WTC11 (cell line): ENCODE data around the gene SPPL2B.

Experiments
- ATF3 ChIP-seq: sonication (generic); formaldehyde crosslinking; conservative IDR thresholded peaks from 2 replicates; pipeline ENCODE4 v1.8.1; 2022; ENCODE audit warnings: mild to moderate bottlenecking, missing genetic modification reagents
- E2F1 ChIP-seq: sonication (generic); formaldehyde crosslinking; IDR thresholded peaks from 2 replicates; pipeline ENCODE4 v1.8.0; 2022; ENCODE audit warnings: mild to moderate bottlenecking, missing genetic modification reagents
- NFYB ChIP-seq: sonication (generic); formaldehyde crosslinking; conservative IDR thresholded peaks from 2 replicates; pipeline ENCODE4 v1.8.0; 2022; ENCODE audit warnings: low read depth, missing genetic modification reagents
- NR1H2 ChIP-seq: sonication (generic); formaldehyde crosslinking; IDR thresholded peaks from 2 replicates; pipeline ENCODE4 v1.9.0; 2021; ENCODE audit warnings: mild to moderate bottlenecking, moderate library complexity, missing genetic modification reagents
- NR3C1 ChIP-seq: sonication (generic); formaldehyde crosslinking; conservative IDR thresholded peaks from 2 replicates; pipeline ENCODE4 v1.8.1; 2023; ENCODE audit warnings: low read depth, mild to moderate bottlenecking, missing genetic modification reagents
- SOX15 ChIP-seq: fragments of 250-450 bp; sonication (Bioruptor Pico); IDR thresholded peaks from 2 replicates; pipeline ENCODE4 v1.9.0; 2021; ENCODE audit warnings: mild to moderate bottlenecking
- ZNF416 ChIP-seq: fragments of 250-450 bp; sonication (Bioruptor Pico); IDR thresholded peaks from 2 replicates; pipeline ENCODE4 v1.9.0; 2021; ENCODE audit warnings: mild to moderate bottlenecking, inconsistent platforms
- TF ChIP-seq, protein P1 (sequence below): fragments of 200-600 bp; IDR thresholded peaks from 2 replicates; pipeline ENCODE4 v1.8.0; 2022; ENCODE audit warnings: antibody characterized with exemption
- TF ChIP-seq, protein P2 (sequence below): sonication (generic); formaldehyde crosslinking; IDR thresholded peaks from 2 replicates; pipeline ENCODE4 v1.8.1; 2022; ENCODE audit warnings: low read depth, missing genetic modification reagents, borderline replicate concordance
- TF ChIP-seq, protein P3 (sequence below): sonication (generic); formaldehyde crosslinking; IDR thresholded peaks from 2 replicates; pipeline ENCODE4 v1.8.1; 2022; ENCODE audit warnings: low read depth, mild to moderate bottlenecking, moderate library complexity, missing genetic modification reagents, borderline replicate concordance

DNA sequence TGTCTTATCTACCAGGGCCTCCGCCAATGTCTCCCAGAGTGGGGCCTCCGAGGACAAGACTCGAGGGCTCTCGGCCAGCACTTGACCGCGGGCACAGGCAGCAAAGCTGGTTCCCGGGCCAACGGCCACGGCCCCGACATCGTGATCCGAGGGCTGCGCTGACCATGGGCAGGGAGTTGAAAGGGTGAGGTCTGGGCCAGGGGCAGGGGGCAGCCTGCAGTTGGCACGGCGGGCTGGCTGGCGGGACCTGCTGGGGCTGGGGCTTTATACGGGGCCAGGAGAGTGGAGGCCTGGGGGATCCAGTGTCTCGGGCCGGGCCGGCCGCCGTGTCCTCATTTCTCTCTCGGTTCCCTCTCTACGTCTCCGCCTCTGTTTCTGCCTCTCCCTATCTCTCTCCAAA is 10.7 kb upstream of the SPPL2B start:
- TF ChIP-seq, protein P1, sequence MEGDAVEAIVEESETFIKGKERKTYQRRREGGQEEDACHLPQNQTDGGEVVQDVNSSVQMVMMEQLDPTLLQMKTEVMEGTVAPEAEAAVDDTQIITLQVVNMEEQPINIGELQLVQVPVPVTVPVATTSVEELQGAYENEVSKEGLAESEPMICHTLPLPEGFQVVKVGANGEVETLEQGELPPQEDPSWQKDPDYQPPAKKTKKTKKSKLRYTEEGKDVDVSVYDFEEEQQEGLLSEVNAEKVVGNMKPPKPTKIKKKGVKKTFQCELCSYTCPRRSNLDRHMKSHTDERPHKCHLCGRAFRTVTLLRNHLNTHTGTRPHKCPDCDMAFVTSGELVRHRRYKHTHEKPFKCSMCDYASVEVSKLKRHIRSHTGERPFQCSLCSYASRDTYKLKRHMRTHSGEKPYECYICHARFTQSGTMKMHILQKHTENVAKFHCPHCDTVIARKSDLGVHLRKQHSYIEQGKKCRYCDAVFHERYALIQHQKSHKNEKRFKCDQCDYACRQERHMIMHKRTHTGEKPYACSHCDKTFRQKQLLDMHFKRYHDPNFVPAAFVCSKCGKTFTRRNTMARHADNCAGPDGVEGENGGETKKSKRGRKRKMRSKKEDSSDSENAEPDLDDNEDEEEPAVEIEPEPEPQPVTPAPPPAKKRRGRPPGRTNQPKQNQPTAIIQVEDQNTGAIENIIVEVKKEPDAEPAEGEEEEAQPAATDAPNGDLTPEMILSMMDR = no peak
- TF ChIP-seq, protein P2, sequence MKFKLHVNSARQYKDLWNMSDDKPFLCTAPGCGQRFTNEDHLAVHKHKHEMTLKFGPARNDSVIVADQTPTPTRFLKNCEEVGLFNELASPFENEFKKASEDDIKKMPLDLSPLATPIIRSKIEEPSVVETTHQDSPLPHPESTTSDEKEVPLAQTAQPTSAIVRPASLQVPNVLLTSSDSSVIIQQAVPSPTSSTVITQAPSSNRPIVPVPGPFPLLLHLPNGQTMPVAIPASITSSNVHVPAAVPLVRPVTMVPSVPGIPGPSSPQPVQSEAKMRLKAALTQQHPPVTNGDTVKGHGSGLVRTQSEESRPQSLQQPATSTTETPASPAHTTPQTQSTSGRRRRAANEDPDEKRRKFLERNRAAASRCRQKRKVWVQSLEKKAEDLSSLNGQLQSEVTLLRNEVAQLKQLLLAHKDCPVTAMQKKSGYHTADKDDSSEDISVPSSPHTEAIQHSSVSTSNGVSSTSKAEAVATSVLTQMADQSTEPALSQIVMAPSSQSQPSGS = no peak
- no peak for TF ChIP-seq ATF3
- TF ChIP-seq NR3C1 (CRISPR knock-in tag) = no peak
- no peak for TF ChIP-seq NR1H2 (CRISPR knock-in tag)
- TF ChIP-seq, protein P3, sequence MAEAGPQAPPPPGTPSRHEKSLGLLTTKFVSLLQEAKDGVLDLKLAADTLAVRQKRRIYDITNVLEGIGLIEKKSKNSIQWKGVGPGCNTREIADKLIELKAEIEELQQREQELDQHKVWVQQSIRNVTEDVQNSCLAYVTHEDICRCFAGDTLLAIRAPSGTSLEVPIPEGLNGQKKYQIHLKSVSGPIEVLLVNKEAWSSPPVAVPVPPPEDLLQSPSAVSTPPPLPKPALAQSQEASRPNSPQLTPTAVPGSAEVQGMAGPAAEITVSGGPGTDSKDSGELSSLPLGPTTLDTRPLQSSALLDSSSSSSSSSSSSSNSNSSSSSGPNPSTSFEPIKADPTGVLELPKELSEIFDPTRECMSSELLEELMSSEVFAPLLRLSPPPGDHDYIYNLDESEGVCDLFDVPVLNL (CRISPR knock-in tag) = no peak
- TF ChIP-seq NFYB (CRISPR knock-in tag) = no peak
- TF ChIP-seq SOX15 (CRISPR knock-in tag) = no peak
- TF ChIP-seq ZNF416 (CRISPR knock-in tag) = no peak
- TF ChIP-seq E2F1 (CRISPR knock-in tag) = no peak
